ENCODE data around the gene GLDN. TPM values are rescaled to one million over a fixed set of nuclear protein-coding genes. Genes with fewer than 3 reads are reported as not detected.
A peak's percentile ranks its signal among the peaks of the same experiment; 100 is the strongest.

The GLDN gene
- total RNA-seq, 1 experiment from 2014 or later, result 0.15 TPM

DNA sequence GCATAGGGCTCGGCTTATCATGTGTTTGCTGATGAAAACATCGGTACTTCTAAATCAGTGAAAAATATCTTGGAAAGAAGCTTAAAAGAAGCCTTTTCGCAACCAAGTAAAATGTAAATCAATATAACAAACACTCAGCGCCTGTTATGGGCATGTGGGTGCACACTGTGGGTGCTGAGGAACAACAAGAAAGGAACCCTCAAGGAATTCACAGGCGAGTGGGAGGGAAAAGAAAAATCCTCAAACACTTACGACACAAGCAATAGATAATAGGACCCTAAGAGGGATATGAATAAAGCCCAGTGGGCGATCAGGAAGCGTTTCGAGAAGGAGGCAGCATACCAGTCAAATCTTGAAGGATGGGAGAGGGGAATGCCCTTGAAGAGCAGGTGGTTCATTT, 21.9 kb downstream of the GLDN start:
- Histone ChIP-seq H3K36me3 (ENCODE audit: low read depth, low read length) (no peaks in the 10 kb centered on the region), H3K9ac (ENCODE audit: low read length) (no peak overlapping the region), H3K9me3 (ENCODE audit: low read length) (no peaks in the 10 kb centered on the region), H3K4me1 (ENCODE audit: insufficient read depth, low read length) (peaks cover 27% of the 10 kb centered on the region), H3K9me2 (replicated peaks; ENCODE audit: low read length) (no peaks in the 10 kb centered on the region), H3K4me3 (ENCODE audit: low read length) (no peak overlapping the region), H3K79me2 (ENCODE audit: low read length) (no peaks in the 10 kb centered on the region), H3F3A (ENCODE audit: low read length, unreplicated experiment) (peaks cover 2% of the 10 kb centered on the region), H2AFZ (ENCODE audit: low read length) (no peak overlapping the region), H3K27me3 (ENCODE audit: low read length) (no peaks in the 10 kb centered on the region), H3K4me2 (ENCODE audit: low read length) (no peak overlapping the region), H4K20me1 (ENCODE audit: low read length) (no peaks in the 10 kb centered on the region), H3K27ac (ENCODE audit: low read length) (no peak overlapping the region)
- intact Hi-C loops (cut with micrococcal nuclease), result no loop called here
- CTCF ChIA-PET, result interaction anchor here (0.7 kb wide), 1 partner anchor 18 kb away, joined by 3 read pairs; no protein-coding TSS in a partner anchor
- BruUV-seq (replicated peaks), result no TSS peak
- POLR2A ChIA-PET (ENCODE audit: unreplicated experiment), result no interaction called here
- ATAC-seq (no peak), DNase-seq (no peak)
- TF ChIP-seq, protein P1, sequence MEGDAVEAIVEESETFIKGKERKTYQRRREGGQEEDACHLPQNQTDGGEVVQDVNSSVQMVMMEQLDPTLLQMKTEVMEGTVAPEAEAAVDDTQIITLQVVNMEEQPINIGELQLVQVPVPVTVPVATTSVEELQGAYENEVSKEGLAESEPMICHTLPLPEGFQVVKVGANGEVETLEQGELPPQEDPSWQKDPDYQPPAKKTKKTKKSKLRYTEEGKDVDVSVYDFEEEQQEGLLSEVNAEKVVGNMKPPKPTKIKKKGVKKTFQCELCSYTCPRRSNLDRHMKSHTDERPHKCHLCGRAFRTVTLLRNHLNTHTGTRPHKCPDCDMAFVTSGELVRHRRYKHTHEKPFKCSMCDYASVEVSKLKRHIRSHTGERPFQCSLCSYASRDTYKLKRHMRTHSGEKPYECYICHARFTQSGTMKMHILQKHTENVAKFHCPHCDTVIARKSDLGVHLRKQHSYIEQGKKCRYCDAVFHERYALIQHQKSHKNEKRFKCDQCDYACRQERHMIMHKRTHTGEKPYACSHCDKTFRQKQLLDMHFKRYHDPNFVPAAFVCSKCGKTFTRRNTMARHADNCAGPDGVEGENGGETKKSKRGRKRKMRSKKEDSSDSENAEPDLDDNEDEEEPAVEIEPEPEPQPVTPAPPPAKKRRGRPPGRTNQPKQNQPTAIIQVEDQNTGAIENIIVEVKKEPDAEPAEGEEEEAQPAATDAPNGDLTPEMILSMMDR (conservative IDR thresholded peaks at IDR 0.05; ENCODE audit: low read depth, low read length), result no peak
- TF ChIP-seq EZH2 (IDR thresholded peaks at IDR 0.05; ENCODE audit: low read length, unreplicated experiment) (no peak), EZH2phosphoT487 (IDR thresholded peaks at IDR 0.05; ENCODE audit: borderline replicate concordance, low read length) (no peak)

DNA sequence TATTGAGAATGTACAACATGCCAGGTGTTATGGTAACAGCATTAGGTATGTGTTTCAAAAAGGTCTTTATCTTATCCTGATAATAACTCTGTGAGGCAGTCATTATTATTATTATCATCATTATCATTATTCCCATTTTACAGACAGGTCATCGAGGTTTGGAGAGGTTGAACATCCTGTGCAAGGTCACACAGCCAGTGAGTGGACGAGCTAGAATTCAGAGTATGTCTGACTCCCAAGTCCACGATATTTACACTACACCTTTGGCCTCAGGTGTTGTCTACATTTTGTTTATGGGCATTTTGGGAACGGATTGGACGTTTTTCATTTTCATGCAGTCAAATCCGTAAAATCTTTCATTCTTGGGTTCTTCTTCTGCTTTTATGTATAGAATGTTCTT, 24.0 kb downstream of the GLDN start:
- no peak overlapping the region for H3K4me2 ChIP-seq (ENCODE audit: low read length)
- H3K27me3 ChIP-seq (ENCODE audit: low read length), result no peaks in the 10 kb centered on the region
- H3K9me2 ChIP-seq (replicated peaks; ENCODE audit: low read length), result no peaks in the 10 kb centered on the region
- no peak overlapping the region for H3K9ac ChIP-seq (ENCODE audit: low read length)
- no TSS peak for BruUV-seq (replicated peaks)
- H4K20me1 ChIP-seq (ENCODE audit: low read length), result no peaks in the 10 kb centered on the region
- ATAC-seq (no peak), DNase-seq (no peak)
- ChIA-PET POLR2A (ENCODE audit: unreplicated experiment) (no interaction called here), CTCF (no interaction called here)
- H3K27ac ChIP-seq (ENCODE audit: low read length), result no peak overlapping the region
- peaks cover 3% of the 10 kb centered on the region for H3F3A ChIP-seq (ENCODE audit: low read length, unreplicated experiment)
- no peak overlapping the region for H3K4me3 ChIP-seq (ENCODE audit: low read length)
- H3K36me3 ChIP-seq (ENCODE audit: low read depth, low read length), result no peaks in the 10 kb centered on the region
- peaks cover 43% of the 10 kb centered on the region for H3K4me1 ChIP-seq (ENCODE audit: insufficient read depth, low read length)
- intact Hi-C loops (cut with micrococcal nuclease), result loop anchor here (5.0 kb wide), 2 partner anchors 53 to 83 kb away; no protein-coding TSS in a partner anchor
- no peaks in the 10 kb centered on the region for H3K79me2 ChIP-seq (ENCODE audit: low read length)
- no peaks in the 10 kb centered on the region for H3K9me3 ChIP-seq (ENCODE audit: low read length)
- TF ChIP-seq EZH2 (IDR thresholded peaks at IDR 0.05; ENCODE audit: low read length, unreplicated experiment) (no peak), EZH2phosphoT487 (IDR thresholded peaks at IDR 0.05; ENCODE audit: borderline replicate concordance, low read length) (no peak)
- TF ChIP-seq, protein P1 (conservative IDR thresholded peaks at IDR 0.05; ENCODE audit: low read depth, low read length), result no peak
- H2AFZ ChIP-seq (ENCODE audit: low read length), result no peak overlapping the region

DNA sequence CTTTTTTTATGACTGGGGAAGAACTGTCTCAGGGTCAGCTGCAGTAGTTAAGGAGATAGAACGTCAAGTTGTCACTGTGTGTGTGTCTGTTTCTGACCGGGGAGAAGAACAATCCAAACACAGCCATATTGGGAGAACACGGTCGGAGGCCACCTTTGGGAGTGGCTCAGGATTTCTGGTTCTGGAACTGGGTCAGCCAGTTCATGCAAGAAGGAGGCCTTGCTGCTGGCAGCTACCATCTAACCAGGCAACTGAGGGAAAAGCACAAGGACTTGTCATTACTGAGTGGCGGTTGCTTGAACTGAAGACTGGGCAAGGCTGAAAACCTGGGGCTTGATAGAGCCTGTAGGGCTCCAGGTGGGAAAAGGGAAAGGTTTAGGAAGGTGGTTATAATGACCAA, 24.6 kb downstream of the GLDN start:
- no peak for DNase-seq
- Histone ChIP-seq H3K27me3 (ENCODE audit: low read length) (no peaks in the 10 kb centered on the region), H4K20me1 (ENCODE audit: low read length) (no peaks in the 10 kb centered on the region), H3K4me1 (ENCODE audit: insufficient read depth, low read length) (peaks cover 46% of the 10 kb centered on the region), H3K9me2 (replicated peaks; ENCODE audit: low read length) (no peaks in the 10 kb centered on the region), H3K79me2 (ENCODE audit: low read length) (no peaks in the 10 kb centered on the region), H3K36me3 (ENCODE audit: low read depth, low read length) (no peaks in the 10 kb centered on the region), H3K4me3 (ENCODE audit: low read length) (no peak overlapping the region), H3K9ac (ENCODE audit: low read length) (peak overlapping the region; percentile 81), H3K27ac (ENCODE audit: low read length) (peak overlapping the region; percentile 95), H3F3A (ENCODE audit: low read length, unreplicated experiment) (peaks cover 3% of the 10 kb centered on the region), H3K4me2 (ENCODE audit: low read length) (no peak overlapping the region), H2AFZ (ENCODE audit: low read length) (no peak overlapping the region), H3K9me3 (ENCODE audit: low read length) (no peaks in the 10 kb centered on the region)
- intact Hi-C loops (cut with micrococcal nuclease), result loop anchor here (5.0 kb wide), 2 partner anchors 54 to 84 kb away; no protein-coding TSS in a partner anchor
- CTCF ChIA-PET, result no interaction called here
- TF ChIP-seq, protein P1 (conservative IDR thresholded peaks at IDR 0.05; ENCODE audit: low read depth, low read length), result no peak
- TF ChIP-seq EZH2phosphoT487 (IDR thresholded peaks at IDR 0.05; ENCODE audit: borderline replicate concordance, low read length) (no peak), EZH2 (IDR thresholded peaks at IDR 0.05; ENCODE audit: low read length, unreplicated experiment) (no peak)
- no TSS peak for BruUV-seq (replicated peaks)
- no peak for ATAC-seq
- POLR2A ChIA-PET (ENCODE audit: unreplicated experiment), result no interaction called here
